Neural progenitor cell (in vitro differentiated cells): ENCODE measurements around the gene PHACTR2. TPM values are rescaled to one million over a fixed set of nuclear protein-coding genes. Genes with fewer than 3 reads are reported as not detected.
A peak's percentile ranks its signal among the peaks of the same experiment; 100 is the strongest.

Experiments
- DNase-seq: peaks from one replicate; pipeline ENCODE4 v3.0.0-alpha.2; 2016; ENCODE audit warnings: low spot score
- H2AFZ ChIP-seq: fragments of 200-600 bp; sonication (generic); replicated peaks from 2 replicates; pipeline ENCODE4 v1.6.1; 2016; ENCODE audit warnings: antibody characterized with exemption
- H3F3A ChIP-seq: fragments of 200-600 bp; sonication (generic); 2 replicates; pipeline ENCODE4 v1.6.1; 2016; ENCODE audit warnings: antibody characterized with exemption, low read depth
- H3K27ac ChIP-seq: fragments of 200-600 bp; sonication (generic); 2 replicates; pipeline ENCODE4 v1.5.1; 2016; ENCODE audit warnings: mild to moderate bottlenecking
- H3K27me3 ChIP-seq: fragments of 200-600 bp; sonication (generic); 2 replicates; pipeline ENCODE4 v1.6.1; 2016; ENCODE audit warnings: mild to moderate bottlenecking, moderate library complexity
- H3K36me3 ChIP-seq: fragments of 200-600 bp; sonication (generic); 2 replicates; pipeline ENCODE4 v1.5.1; 2016
- H3K4me1 ChIP-seq: fragments of 200-600 bp; sonication (generic); 2 replicates; pipeline ENCODE4 v1.6.1; 2016; ENCODE audit warnings: mixed run types
- H3K4me2 ChIP-seq: fragments of 200-600 bp; sonication (generic); 2 replicates; pipeline ENCODE4 v1.6.1; 2016
- H3K4me3 ChIP-seq: fragments of 200-600 bp; sonication (generic); 2 replicates; pipeline ENCODE4 v1.5.1; 2016
- H3K79me2 ChIP-seq: fragments of 200-600 bp; sonication (generic); 2 replicates; pipeline ENCODE4 v1.6.1; 2016; ENCODE audit warnings: low read depth
- H3K9ac ChIP-seq: fragments of 200-600 bp; sonication (generic); 2 replicates; pipeline ENCODE4 v1.6.1; 2016
- H3K9me3 ChIP-seq: fragments of 200-600 bp; sonication (generic); 2 replicates; pipeline ENCODE4 v1.5.1; 2016; ENCODE audit warnings: low read depth
- H4K20me1 ChIP-seq: fragments of 200-600 bp; sonication (generic); 2 replicates; pipeline ENCODE4 v1.6.1; 2016; ENCODE audit warnings: low read depth
- H3K27ac Mint-ChIP-seq: 3 replicates; pipeline ENCODE4 v1.8.0; 2021; ENCODE audit warnings: mixed read lengths
- H3K27me3 Mint-ChIP-seq: 2 replicates; pipeline ENCODE4 v1.8.0; 2022; ENCODE audit warnings: low read depth, mild to moderate bottlenecking, inconsistent platforms, moderate library complexity, mixed read lengths; ENCODE audit not compliant: insufficient read depth
- H3K36me3 Mint-ChIP-seq: 3 replicates; pipeline ENCODE4 v1.8.0; 2021; ENCODE audit warnings: mixed read lengths
- H3K4me1 Mint-ChIP-seq: 3 replicates; pipeline ENCODE4 v1.8.0; 2021; ENCODE audit warnings: mixed read lengths
- H3K4me3 Mint-ChIP-seq: 3 replicates; pipeline ENCODE4 v1.8.0; 2021; ENCODE audit warnings: mild to moderate bottlenecking, moderate library complexity, mixed read lengths
- H3K9me3 Mint-ChIP-seq: 3 replicates; pipeline ENCODE4 v1.8.0; 2020; ENCODE audit warnings: mixed read lengths
- CTCF ChIP-seq: fragments of 200-600 bp; sonication (generic); IDR thresholded peaks from 2 replicates; pipeline ENCODE4 v1.5.1; 2017; ENCODE audit warnings: antibody characterized with exemption, mild to moderate bottlenecking
- EZH2 ChIP-seq: fragments of 200-600 bp; sonication (generic); IDR thresholded peaks from 2 replicates; pipeline ENCODE4 v1.6.1; 2017; ENCODE audit warnings: antibody characterized with exemption, mild to moderate bottlenecking, moderate library complexity
- EZH2phosphoT487 ChIP-seq: fragments of 200-600 bp; sonication (generic); IDR thresholded peaks from 2 replicates; pipeline ENCODE4 v1.6.1; 2017; ENCODE audit warnings: antibody characterized with exemption
- total RNA-seq: library from RNA; depleted of rRNA; stranded (reverse); fragments of >200 nt; gene quantifications from 2 replicates; pipeline ENCODE4 v1.2.3, GENCODE V29; 2015; ENCODE audit warnings: low replicate concordance

PHACTR2 gene
- total RNA-seq, 1 donor from 2014 or later = 45.4 TPM

- Histone ChIP-seq H2AFZ (no peak overlapping the region), H3K4me1 (peaks cover 4% of the 10 kb centered on the region), H4K20me1 (no peaks in the 10 kb centered on the region), H3F3A (no peaks in the 10 kb centered on the region), H3K9me3 (no peaks in the 10 kb centered on the region), H3K27me3 (no peaks in the 10 kb centered on the region), H3K4me2 (no peak overlapping the region), H3K36me3 (no peaks in the 10 kb centered on the region), H3K27ac (peak overlapping the region; percentile 19), H3K9ac (no peak overlapping the region), H3K4me3 (no peak overlapping the region), H3K79me2 (peaks cover 85% of the 10 kb centered on the region)
- H3K4me3 Mint-ChIP-seq = no peak overlapping the region
- H3K36me3 Mint-ChIP-seq = peaks cover 13% of the 10 kb centered on the region
- peaks cover 3% of the 10 kb centered on the region for H3K27me3 Mint-ChIP-seq
- H3K4me1 Mint-ChIP-seq = peaks cover 5% of the 10 kb centered on the region
- H3K27ac Mint-ChIP-seq = no peak overlapping the region
- no peak for DNase-seq
- peaks cover 7% of the 10 kb centered on the region for H3K9me3 Mint-ChIP-seq
- TF ChIP-seq EZH2 (no peak), CTCF (no peak), EZH2phosphoT487 (no peak)
These were observed 20.6 kb downstream of the PHACTR2 start for GRCh38 chr6:143698329-143698728.

GRCh38 chr6:143698759-143699429 is 21.1 kb downstream of the PHACTR2 start:
- no peaks in the 10 kb centered on the region for H4K20me1 ChIP-seq
- peak; percentile 16 for DNase-seq
- Mint-ChIP-seq H3K4me3 (no peak overlapping the region), H3K27me3 (peaks cover 3% of the 10 kb centered on the region), H3K27ac (no peak overlapping the region), H3K4me1 (peaks cover 5% of the 10 kb centered on the region), H3K9me3 (peaks cover 7% of the 10 kb centered on the region), H3K36me3 (peaks cover 13% of the 10 kb centered on the region)
- no peak overlapping the region for H3K9ac ChIP-seq
- no peaks in the 10 kb centered on the region for H3K27me3 ChIP-seq
- H2AFZ ChIP-seq = no peak overlapping the region
- peaks cover 85% of the 10 kb centered on the region for H3K79me2 ChIP-seq
- peaks cover 4% of the 10 kb centered on the region for H3K4me1 ChIP-seq
- H3K27ac ChIP-seq = no peak overlapping the region
- no peaks in the 10 kb centered on the region for H3K36me3 ChIP-seq
- H3K4me2 ChIP-seq = no peak overlapping the region
- TF ChIP-seq CTCF = peak; percentile 20
- no peak for TF ChIP-seq EZH2phosphoT487
- TF ChIP-seq EZH2 = no peak
- H3F3A ChIP-seq = no peaks in the 10 kb centered on the region
- no peaks in the 10 kb centered on the region for H3K9me3 ChIP-seq
- H3K4me3 ChIP-seq = no peak overlapping the region

GRCh38 chr6:143699430-143699825 is 21.7 kb downstream of the PHACTR2 start:
- no peaks in the 10 kb centered on the region for H3K9me3 ChIP-seq
- Mint-ChIP-seq H3K4me3 (no peak overlapping the region), H3K36me3 (peaks cover 13% of the 10 kb centered on the region), H3K9me3 (peaks cover 9% of the 10 kb centered on the region), H3K4me1 (peaks cover 2% of the 10 kb centered on the region), H3K27ac (no peak overlapping the region), H3K27me3 (peaks cover 3% of the 10 kb centered on the region)
- H4K20me1 ChIP-seq = no peaks in the 10 kb centered on the region
- no peak for DNase-seq
- H3K79me2 ChIP-seq = peaks cover 87% of the 10 kb centered on the region
- no peaks in the 10 kb centered on the region for H3K36me3 ChIP-seq
- no peak overlapping the region for H3K9ac ChIP-seq
- H3K27ac ChIP-seq = no peak overlapping the region
- no peaks in the 10 kb centered on the region for H3K27me3 ChIP-seq
- peaks cover 1% of the 10 kb centered on the region for H3K4me1 ChIP-seq
- H3F3A ChIP-seq = no peaks in the 10 kb centered on the region
- H2AFZ ChIP-seq = no peak overlapping the region
- H3K4me3 ChIP-seq = no peak overlapping the region
- H3K4me2 ChIP-seq = no peak overlapping the region
- no peak for TF ChIP-seq CTCF
- TF ChIP-seq EZH2 = no peak
